Cardiac muscle cell (in vitro differentiated cells and primary cell): ENCODE data around the gene ACSS3. TPM values are rescaled to one million over a fixed set of nuclear protein-coding genes. Genes with fewer than 3 reads are reported as not detected.

Experiments
- DNase-seq, 2 donors: peaks; one replicate each; pipeline versions ENCODE4 v3.0.0 to v3.0.0-alpha.2; 2010 to 2017; ENCODE audit warnings: low read depth in 1 of 2, low spot score in 1 of 2
- H3K27ac ChIP-seq: fragments of 200-600 bp; sonication (generic); 2 replicates; pipeline ENCODE4 v1.5.1; 2016
- H3K27me3 ChIP-seq: fragments of 200-600 bp; sonication (generic); 2 replicates; pipeline ENCODE4 v1.6.0; 2016; ENCODE audit warnings: control low read depth
- H3K36me3 ChIP-seq: fragments of 200-600 bp; sonication (generic); 2 replicates; pipeline ENCODE4 v1.5.1; 2016; ENCODE audit warnings: control low read depth
- H3K4me1 ChIP-seq: fragments of 200-600 bp; sonication (generic); 2 replicates; pipeline ENCODE4 v1.8.1; 2017; ENCODE audit warnings: low read depth, mild to moderate bottlenecking, mixed run types
- H3K4me3 ChIP-seq: fragments of 200-600 bp; sonication (generic); 2 replicates; pipeline ENCODE4 v1.5.1; 2016; ENCODE audit warnings: mild to moderate bottlenecking
- H3K9me3 ChIP-seq: fragments of 200-600 bp; sonication (generic); 2 replicates; pipeline ENCODE4 v1.5.1; 2017; ENCODE audit warnings: low read depth, mild to moderate bottlenecking, control low read depth
- polyA plus RNA-seq: library from polyadenylated mRNA; unstranded; fragments of >200 nt; fragmentation: Nextera tagmentation; extraction: Ambion mirVana; gene quantifications from 2 replicates; pipeline ENCODE4 v1.2.1, GENCODE V29; 2016
- total RNA-seq: library from RNA; depleted of rRNA; stranded (reverse); fragments of >200 nt; gene quantifications from 2 replicates; pipeline ENCODE4 v1.2.3, GENCODE V29; 2016
- TF ChIP-seq, protein P1 (sequence below): IDR thresholded peaks from 2 replicates; pipeline ENCODE4 v1.5.1; 2012; ENCODE audit warnings: low read depth, mild to moderate bottlenecking, low read length

Gene ACSS3
- total and polyA plus RNA-seq, 2 experiments from 2014 or later, result 15.9 to 32.4 TPM

DNA sequence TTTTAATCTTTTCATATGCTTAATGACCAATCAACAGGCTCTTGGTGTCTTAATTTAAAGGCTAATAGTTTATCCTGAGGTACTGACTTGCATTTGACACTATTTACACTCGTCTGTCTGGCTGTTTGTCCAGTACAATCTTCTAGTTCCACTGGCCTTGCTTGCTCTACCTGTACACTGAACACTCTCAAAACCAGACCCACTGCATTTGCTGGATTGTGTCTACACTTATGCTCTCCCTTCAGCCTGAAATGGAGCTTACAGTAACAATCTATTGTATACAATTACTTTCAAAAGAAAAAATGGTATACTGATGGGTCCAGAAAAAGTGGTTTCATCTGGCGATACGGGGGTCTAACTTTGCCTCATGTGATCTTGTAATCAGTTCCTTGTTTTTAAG, 2.3 kb upstream of the ACSS3 start:
- H3K4me1 ChIP-seq, result peaks cover 24% of the 10 kb centered on the region
- no peak overlapping the region for H3K4me3 ChIP-seq
- no peaks in the 10 kb centered on the region for H3K27me3 ChIP-seq
- no peak for DNase-seq
- no peak overlapping the region for H3K27ac ChIP-seq
- TF ChIP-seq, protein P1, sequence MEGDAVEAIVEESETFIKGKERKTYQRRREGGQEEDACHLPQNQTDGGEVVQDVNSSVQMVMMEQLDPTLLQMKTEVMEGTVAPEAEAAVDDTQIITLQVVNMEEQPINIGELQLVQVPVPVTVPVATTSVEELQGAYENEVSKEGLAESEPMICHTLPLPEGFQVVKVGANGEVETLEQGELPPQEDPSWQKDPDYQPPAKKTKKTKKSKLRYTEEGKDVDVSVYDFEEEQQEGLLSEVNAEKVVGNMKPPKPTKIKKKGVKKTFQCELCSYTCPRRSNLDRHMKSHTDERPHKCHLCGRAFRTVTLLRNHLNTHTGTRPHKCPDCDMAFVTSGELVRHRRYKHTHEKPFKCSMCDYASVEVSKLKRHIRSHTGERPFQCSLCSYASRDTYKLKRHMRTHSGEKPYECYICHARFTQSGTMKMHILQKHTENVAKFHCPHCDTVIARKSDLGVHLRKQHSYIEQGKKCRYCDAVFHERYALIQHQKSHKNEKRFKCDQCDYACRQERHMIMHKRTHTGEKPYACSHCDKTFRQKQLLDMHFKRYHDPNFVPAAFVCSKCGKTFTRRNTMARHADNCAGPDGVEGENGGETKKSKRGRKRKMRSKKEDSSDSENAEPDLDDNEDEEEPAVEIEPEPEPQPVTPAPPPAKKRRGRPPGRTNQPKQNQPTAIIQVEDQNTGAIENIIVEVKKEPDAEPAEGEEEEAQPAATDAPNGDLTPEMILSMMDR, result no peak
- H3K36me3 ChIP-seq, result no peaks in the 10 kb centered on the region
- no peaks in the 10 kb centered on the region for H3K9me3 ChIP-seq

DNA sequence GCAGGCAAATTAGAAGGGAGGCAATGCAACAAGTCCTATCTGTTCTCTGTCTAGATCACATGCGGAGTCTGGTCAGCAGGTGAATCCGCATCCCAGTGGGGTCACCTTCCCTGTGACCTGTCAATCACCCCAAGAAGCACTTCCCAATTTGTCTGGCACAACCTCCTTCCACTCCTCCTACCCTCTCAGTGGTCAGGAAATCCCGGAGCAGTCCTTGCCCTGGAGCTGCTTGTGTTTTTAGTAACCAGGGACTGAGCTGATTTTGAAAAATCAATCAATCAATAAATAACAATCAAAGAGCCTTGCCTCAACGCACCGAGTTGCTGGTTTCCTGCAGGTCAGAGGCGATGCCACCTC, 572 bp upstream of the ACSS3 start:
- Histone ChIP-seq H3K4me1 (peaks cover 28% of the 10 kb centered on the region), H3K27ac (peak overlapping the region; percentile 74), H3K36me3 (no peaks in the 10 kb centered on the region), H3K9me3 (no peaks in the 10 kb centered on the region), H3K27me3 (no peaks in the 10 kb centered on the region), H3K4me3 (peak overlapping the region; percentile 62)
- TF ChIP-seq, protein P1, result no peak
- peak; percentile 57 to 60 for DNase-seq

DNA sequence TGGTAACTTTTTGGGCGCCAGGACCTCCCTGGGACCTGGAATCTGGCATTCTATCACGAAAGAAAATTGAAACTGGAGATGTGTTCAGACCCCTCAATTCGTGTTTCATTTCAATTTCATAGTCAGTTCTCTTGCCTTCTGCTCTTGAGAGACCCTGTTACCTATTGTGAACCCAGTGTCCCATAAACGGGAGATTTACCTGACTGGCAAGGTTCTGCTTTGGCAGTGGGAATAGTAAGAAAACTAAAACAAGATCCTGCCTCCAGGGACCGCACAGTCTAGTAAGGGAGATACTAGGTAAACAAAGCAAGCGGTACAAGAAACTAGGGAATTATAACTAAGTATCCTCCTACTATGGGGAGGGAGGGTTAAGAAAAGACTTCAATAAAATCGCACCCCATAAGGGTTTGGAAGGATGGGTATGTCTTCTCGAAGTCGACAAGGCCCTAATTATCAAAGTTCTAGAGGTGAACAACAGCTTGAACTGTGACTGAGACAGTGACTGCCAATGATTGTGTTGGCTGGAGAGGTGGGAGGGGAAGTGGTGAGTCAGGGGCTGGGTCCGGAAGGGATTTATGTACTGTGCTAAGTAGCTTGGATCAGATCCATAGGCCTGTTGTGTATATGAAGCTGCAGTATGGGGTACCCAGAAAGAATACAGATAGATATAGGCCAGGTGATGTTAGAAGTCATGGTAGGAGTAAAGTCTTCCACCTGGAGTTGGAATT, 754 bp downstream of the ACSS3 start:
- no peaks in the 10 kb centered on the region for H3K27me3 ChIP-seq
- peaks cover 28% of the 10 kb centered on the region for H3K4me1 ChIP-seq
- peak overlapping the region; percentile 62 for H3K4me3 ChIP-seq
- H3K36me3 ChIP-seq, result no peaks in the 10 kb centered on the region
- TF ChIP-seq, protein P1, result no peak
- DNase-seq, result peak; percentile 37 to 79
- no peaks in the 10 kb centered on the region for H3K9me3 ChIP-seq
- peak overlapping the region; percentile 74 for H3K27ac ChIP-seq

DNA sequence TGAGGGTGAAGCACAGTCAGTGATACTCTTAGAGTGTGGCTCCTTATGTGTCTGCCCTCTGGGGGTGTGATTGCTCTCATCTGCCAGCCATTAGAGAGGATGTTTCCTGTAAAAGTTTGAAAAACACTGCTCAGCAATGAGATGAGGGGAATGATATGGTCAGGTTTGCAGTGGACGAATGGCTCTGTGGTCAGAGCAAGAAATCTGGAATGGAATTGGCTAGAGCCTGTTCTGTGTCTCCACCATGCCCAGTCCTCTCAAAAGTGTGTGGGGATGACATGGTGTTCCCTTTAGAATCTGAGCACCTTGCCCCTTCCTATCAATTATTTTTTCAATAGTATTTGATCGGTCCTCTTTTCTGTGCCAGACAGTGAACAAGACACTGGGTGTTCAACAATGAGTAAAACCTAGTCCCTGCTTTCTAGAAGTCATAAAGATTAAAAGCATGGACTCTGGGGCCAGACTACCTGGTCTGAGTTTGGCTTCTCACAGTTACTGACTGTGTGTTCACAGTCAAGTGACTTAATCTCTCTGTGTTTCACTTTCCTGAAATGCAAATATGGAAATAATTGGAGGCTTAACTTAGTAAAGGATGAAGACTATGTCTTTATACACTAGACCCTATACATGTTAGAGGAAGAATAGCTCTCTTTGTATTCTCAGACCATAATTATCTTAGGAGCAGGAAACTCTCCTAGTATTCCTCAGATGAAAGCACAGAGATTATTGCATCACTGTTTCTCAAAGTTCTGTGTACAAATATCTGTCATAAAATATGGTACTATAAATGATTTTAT, 1.6 kb downstream of the ACSS3 start:
- H3K9me3 ChIP-seq, result no peaks in the 10 kb centered on the region
- DNase-seq, result peak in 1 of 2 donors; percentile 38
- H3K27ac ChIP-seq, result no peak overlapping the region
- peaks cover 29% of the 10 kb centered on the region for H3K4me1 ChIP-seq
- H3K4me3 ChIP-seq, result peak overlapping the region; percentile 62
- no peaks in the 10 kb centered on the region for H3K27me3 ChIP-seq
- TF ChIP-seq, protein P1, result no peak
- no peaks in the 10 kb centered on the region for H3K36me3 ChIP-seq

DNA sequence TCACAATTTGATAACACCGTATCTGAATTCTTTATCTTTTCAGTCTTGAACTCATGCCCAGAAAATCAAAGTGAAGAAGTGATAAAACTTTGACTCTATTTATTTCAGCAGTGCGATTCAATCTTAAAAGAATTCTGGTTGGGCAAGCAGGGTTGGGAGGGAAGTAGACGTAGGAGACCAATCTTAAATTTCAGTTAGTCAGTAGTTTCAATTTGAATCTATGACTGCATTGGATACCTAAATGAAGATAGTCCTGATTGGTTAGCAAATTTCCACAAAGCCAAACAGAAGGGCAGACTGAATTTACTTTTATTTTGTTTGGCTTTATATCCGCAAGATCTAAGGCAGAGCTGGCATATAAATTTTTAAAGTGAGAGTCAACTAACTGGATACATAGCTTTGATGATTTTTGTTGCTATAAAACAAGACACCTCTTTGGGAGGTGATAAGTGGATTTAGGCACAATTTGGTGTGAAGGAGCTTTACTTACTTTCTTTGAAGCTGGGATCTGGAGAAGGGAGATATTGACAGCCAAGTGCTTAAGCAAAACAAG, 2.6 kb downstream of the ACSS3 start:
- H3K4me3 ChIP-seq, result no peak overlapping the region
- H3K9me3 ChIP-seq, result no peaks in the 10 kb centered on the region
- no peaks in the 10 kb centered on the region for H3K27me3 ChIP-seq
- no peak overlapping the region for H3K27ac ChIP-seq
- TF ChIP-seq, protein P1, result no peak
- no peaks in the 10 kb centered on the region for H3K36me3 ChIP-seq
- H3K4me1 ChIP-seq, result peaks cover 36% of the 10 kb centered on the region
- peak in 1 of 2 donors; percentile 66 for DNase-seq
